GM10266 (cell line): ENCODE results near the gene N4BP3.

Experiments used
- DNase-seq: peaks from one replicate; pipeline ENCODE4 v3.0.0; 2012; ENCODE audit errors: extremely low spot score
- CTCF ChIP-seq: IDR thresholded peaks from 2 replicates; pipeline ENCODE4 v1.5.1; 2012; ENCODE audit warnings: mild to moderate bottlenecking, low read depth; ENCODE audit not compliant: control insufficient read depth, insufficient read depth; ENCODE audit errors: missing control alignments

N4BP3 gene

GRCh38 chr5:178153530-178154340 is 40.4 kb downstream of the N4BP3 start, which contains the start of gene NHP2:
TSS of gene NHP2 (minus strand) at chr5:178153885. CDS start at chr5:178153817, 68 bp downstream.
- no peak for TF ChIP-seq CTCF

GRCh38 chr5:178155065-178155464 is 41.7 kb downstream of the N4BP3 start:
- DNase-seq = no peak
- TF ChIP-seq CTCF = no peak

More at GRCh38 chr5:178153530-178154340, 40.4 kb downstream of the N4BP3 start, which contains the start of gene NHP2:
- peak; percentile 97 for DNase-seq

- no peak for TF ChIP-seq CTCF
- no peak for DNase-seq
Observed at GRCh38 chr5:178160176-178160575, 46.8 kb downstream of the N4BP3 start.

- no peak for TF ChIP-seq CTCF
- no peak for DNase-seq
Observed at GRCh38 chr5:178162481-178162880, 49.1 kb downstream of the N4BP3 start.

GRCh38 chr5:178163772-178164735 is 50.7 kb downstream of the N4BP3 start:
- peak; percentile 94 for DNase-seq
- peak; percentile 100 for TF ChIP-seq CTCF

- no peak for DNase-seq
- no peak for TF ChIP-seq CTCF
Observed at GRCh38 chr5:178165581-178165980, 52.2 kb downstream of the N4BP3 start.
